Activated T-cell treated with anti-CD3 and anti-CD28 coated beads for 1 hour (primary cell): ENCODE data around the gene ANXA7.
"Not testable (repeated sequence)": the region's sequence is repeated elsewhere in the genome, so short reads cannot be mapped to it uniquely, and the experiment has no call there.

ENCODE experiments used
- DNase-seq: peaks from one replicate; pipeline ENCODE4 v3.0.0-alpha.2; 2020; ENCODE audit warnings: low read depth

ANXA7 gene

GRCh38 chr10:73407495-73407894 lies 6.4 kb downstream of the ANXA7 start:
- DNase-seq = no peak

GRCh38 chr10:73406846-73407245 lies 7.0 kb downstream of the ANXA7 start:
- no peak for DNase-seq

DNA sequence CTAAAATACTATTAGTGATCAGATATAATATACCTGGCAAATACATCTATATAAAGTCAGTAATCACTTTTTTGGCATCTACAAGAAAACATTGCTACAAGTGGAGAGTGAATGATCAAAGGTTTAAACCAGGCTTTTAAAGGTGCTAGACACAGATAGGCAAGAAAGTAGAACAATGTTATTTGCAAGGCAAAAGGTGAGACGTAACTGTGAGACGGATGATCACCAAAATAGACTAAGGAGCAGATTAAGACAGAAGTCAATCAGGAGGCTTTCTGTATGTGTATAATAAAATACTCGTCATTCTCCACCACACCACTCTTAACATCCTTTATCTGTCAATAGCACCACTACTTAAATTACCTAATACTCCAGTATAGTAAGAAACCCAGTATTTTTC lies 8.3 kb downstream of the ANXA7 start:
- DNase-seq = no peak

- no peak for DNase-seq
Measured at GRCh38 chr10:73404690-73405089, 9.2 kb downstream of the ANXA7 start.

DNA sequence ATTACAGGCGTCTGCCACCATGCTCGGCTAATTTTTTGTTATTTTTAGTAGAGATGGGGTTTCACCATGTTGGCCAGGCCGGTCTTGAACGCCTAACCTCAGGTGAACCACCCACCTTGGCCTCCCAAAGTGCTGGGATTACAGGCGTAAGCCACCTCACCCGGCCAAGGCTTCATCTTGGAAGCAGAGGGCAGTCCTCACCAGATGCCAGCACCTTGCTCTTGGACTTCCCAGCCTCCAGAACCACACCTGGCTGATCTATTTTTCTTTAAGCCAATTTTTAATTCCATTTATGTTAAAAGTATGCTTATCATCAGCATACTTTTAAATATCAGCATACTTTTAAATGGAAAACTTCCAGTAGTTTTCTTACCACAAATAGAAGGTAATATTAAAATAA lies 12.2 kb downstream of the ANXA7 start:
- DNase-seq = no peak

- no peak for DNase-seq
Measured at GRCh38 chr10:73399063-73399462, 14.8 kb downstream of the ANXA7 start.

GRCh38 chr10:73398024-73398423 lies 15.8 kb downstream of the ANXA7 start:
- no peak for DNase-seq

- DNase-seq = not testable (repeated sequence)
Measured at GRCh38 chr10:73394325-73394724, 19.5 kb downstream of the ANXA7 start.

DNA sequence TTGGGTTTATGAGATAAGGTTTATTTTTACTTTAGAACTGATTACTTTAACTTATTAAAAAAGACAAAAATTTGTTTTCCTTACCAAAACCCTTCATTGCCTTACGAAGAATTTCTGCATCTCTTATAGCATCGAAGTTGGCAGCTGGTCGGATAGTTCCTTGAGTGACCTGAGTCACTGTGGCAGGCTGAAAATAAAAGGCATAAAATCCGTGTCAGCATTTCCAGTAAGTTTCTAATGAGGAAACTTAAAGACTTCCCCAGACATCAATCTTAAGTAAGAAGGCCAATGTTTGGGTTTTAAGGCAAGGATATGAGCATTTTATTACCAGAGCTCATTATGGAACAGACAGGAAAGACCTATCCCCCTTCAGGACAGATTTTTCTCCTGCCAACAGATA lies 25.6 kb downstream of the ANXA7 start:
- no peak for DNase-seq

DNA sequence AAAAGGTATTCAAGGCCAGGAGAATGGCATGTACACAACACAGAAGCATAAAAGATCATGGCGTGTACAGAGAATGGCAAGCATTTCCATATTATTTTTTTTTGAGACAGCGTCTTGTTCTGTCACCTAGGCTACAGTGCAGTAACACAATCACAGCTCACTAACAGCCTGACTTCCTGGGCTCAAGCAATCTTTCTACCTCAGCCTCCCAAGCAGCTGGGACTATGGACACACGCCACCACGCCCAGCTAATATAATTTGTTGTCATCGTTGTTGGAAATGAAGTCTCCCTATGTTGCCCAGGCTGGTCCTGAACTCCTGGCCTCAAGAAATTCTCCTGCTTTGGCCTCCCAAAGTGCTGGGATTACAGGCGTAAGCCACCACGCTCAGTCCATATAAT lies 27.3 kb downstream of the ANXA7 start:
- no peak for DNase-seq

DNA sequence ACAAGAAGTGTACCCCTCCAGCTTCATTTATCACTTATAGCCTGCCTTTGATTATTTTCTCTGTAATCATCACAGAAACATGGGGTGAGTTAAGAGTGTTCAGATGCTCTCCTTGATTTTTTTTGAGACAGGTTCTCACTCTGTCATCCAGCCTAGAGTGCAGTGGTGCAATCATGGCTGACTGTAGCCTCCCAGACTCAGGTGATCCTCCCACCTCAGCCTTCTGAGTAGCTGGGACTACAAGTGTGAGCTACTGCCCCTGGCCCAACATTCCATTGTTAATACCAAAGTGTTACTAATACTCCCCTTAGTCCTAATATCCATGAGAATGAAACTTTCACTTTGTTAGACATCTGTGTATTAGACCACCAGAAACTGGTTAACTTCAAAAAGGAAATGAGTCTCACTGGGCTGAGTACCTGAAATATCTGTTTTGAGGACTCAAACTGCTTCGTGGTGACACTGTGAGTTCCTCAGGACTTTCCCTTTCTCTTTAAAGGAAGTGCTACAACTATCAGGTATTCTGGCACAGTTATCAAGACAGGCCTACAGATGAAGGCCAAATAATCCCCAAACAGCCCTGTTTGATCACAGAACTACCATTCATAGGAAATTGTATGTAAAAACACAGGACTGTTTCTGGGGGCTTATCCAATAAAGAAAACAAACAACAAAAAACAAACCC lies 34.7 kb downstream of the ANXA7 start:
- DNase-seq = no peak

GRCh38 chr10:73376679-73377078 lies 37.2 kb downstream of the ANXA7 start:
- DNase-seq = no peak

- no peak for DNase-seq
Measured at GRCh38 chr10:73368238-73368637, 45.6 kb downstream of the ANXA7 start.

GRCh38 chr10:73366381-73367298 lies 47.2 kb downstream of the ANXA7 start:
- no peak for DNase-seq

DNA sequence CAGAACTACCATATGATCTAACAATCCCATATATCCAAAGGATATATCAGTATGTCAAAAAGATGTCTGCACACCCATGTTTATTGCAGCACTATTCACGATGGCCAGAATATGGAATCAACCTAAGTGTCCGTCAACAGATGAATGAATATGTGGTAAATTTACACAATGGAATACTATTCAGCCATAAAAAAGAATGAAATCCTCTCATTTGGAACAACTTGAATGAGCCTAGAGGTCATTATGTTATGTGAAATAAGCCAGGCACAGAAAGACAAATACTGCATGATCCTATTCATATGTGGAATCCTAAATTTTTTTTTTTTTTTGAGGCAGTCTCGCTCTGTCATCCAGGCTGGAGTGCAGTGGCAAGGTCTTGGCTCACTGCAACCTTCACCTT lies 48.9 kb downstream of the ANXA7 start:
- no peak for DNase-seq

DNA sequence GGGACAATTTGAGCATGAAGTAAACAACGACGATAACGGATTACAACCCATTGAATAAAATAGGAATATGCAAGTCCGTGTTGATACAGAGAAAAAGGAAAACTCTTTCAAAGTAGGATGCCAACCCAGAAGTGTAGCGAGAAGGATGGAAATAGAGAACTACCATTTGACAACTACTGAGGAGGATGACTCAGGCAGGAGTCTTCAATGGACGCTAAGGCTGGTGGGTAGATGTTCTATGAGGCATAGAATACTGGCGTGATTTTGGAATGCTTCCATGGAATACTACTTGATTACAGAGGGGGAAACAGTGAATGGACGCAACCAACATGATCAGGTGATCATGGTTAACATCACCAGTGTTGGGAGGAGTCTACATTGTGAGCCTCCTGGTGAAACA lies 54.4 kb downstream of the ANXA7 start:
- DNase-seq = no peak

DNA sequence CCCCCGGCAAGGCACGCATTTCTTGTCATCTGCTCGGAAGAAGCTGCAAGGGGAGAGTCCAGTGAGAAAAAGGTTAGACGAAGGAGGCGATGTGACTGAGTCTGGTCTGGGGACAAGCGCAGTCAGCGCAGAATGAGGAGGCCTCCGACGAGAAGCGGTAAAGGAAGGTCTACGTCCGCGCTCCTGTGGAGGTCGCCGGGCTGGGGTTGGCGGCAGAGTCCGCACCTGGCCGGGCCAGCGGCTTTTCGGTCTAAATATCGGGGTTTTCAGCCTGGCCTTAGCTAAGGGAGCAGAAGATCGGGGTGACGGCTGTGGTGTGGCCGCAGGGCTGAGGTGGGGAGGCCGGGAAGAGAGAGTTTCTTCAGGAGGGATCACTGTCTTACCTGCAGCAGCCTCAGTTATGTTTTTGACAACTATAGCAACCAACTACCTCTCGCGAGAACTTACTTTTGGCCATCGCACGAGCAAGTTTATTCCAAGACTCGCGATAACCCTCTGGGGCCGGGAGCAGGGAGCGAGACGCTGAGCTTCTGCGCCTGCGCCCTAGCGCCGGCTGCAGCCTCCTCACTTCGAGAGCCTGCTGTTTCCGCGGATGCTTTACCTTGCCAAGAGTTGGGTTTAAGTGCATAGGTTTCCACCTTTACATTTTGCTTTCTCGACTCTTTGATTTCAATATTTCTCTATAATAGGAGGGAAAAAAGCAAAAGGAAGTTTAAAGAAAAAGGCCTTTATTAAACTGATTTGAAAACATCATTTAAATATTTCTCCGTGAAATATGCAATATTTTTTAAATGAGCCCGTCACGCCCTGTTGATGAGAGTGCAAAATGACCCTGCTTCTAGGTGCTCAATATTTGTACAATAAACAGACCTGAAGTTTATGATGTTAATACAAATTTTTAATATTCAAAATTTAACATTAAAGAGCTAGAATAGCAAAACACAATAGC lies 55.3 kb downstream of the ANXA7 start, which contains the start of gene CFAP70:
Gene CFAP70, minus strand, starts transcription at position 534 of the 949 bp plus-strand sequence. CDS start 4,068 bp downstream, outside the sequence.
- peak; percentile 80 for DNase-seq

DNA sequence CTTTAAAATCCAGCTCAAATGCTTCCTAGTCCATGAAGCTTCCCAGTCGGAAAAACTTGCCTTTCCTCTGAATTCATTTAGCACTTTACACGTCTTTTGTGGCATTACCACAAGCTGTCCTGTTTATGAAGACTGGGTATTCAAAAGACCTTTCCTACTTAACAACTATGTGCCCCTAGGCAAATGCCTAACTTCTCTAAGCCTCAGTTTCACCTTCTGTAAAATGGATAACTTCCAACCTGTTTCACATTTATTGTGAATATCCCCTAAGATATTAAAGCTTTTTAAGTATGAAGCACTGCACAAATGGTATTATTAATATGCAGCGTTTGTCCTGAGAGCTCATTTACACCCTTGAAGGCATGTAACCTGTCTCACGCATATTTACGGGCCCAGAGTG lies 56.0 kb downstream of the ANXA7 start:
- DNase-seq = no peak

DNA sequence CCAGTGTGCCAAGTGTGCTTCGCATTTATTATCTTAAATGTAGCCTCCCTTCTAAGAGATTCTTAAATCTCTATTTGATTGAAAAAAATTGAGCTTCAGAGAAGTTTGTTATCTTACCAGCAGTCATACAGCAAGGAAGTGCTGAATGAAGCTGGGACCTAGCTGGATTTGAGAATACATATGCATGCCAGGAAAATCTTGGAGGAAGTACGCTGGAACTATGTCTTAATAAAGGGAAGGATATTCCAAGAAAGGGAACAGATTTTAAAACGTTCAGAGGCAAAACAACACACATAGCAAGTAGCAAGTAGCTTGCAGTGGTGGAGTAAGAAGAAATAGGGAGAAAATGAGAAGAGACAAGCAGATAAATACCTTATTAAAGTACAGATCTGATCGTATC lies 56.7 kb downstream of the ANXA7 start:
- no peak for DNase-seq

GRCh38 chr10:73344269-73344668 lies 69.6 kb downstream of the ANXA7 start:
- no peak for DNase-seq

GRCh38 chr10:73340121-73340520 lies 73.7 kb downstream of the ANXA7 start:
- DNase-seq = no peak

DNA sequence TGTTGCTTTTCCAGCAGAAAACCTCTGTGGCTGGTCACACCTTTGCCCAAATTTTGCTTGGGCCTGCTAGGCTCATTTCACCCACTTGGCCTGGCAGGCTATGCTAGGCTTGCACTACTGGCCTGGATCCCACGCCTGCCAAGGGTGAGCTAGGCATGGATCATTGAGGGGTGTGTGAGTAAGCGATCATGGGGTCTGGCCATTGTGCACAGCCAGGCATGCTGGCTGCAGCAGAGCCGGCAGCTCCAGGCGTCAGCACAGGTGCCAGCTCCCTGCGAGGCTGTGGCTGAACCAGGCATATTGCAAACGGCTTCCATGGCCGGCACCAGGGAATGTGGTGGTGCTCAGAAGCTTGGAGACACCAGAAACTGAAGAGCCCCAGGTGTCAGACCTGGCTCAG lies 74.4 kb downstream of the ANXA7 start:
- no peak for DNase-seq
